ENCODE results near the gene NDUFS2. TPM values are rescaled to one million over a fixed set of nuclear protein-coding genes. Genes with fewer than 3 reads are reported as not detected.
A peak's percentile ranks its signal among the peaks of the same experiment; 100 is the strongest.

The NDUFS2 gene
- total and polyA plus RNA-seq, 10 of the 15 experiments (the other 5 are each of a cell fraction or from before 2014, with no cell fraction given), result 66.5 to 215 (median 148) TPM

DNA sequence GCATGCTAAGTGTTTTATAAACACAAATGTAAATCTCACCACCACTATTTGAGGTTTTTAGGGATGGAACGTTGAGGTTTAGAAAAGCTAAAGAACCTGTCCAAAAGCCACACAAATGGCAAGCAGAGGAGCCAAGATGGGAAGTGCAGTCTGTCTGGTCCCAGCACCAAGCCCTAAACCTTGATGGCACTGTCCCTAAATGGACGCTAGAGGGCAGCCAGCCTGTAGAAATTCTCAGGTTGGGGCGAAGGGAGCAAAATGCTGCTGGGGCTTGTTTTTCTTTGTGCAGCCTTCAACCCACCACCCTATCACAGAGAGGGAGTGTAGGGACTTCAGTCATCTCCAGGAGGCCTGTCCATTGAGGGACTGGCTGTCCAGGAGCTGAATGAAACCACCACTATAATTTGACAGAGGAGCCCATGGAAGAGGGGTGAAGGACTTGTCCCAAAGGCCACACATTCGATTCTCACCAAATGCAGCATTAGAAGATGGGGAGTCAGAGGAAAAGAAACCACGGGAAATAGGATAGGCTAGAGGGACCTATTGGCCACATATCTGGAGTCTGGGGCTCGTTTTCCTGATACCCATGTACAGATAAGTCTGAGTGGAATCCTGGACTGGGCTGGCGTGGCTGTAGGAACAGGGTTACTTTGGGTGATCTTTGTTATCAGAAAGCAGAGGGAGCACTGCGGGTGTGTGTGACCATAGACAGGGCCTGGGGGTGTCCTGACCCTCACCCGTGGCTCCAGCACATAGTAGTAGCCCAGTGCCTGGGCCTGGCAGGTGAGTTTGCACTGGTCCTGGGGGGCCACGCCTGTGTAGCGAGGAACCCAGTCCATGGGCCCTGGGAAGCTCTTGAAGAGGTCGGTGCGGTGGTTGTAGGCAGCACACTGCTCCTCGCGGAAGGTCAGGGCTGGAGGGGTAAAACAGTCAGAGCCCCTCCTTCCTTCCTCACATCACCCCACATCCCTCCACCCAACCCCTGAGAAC is 9.4 kb upstream of the NDUFS2 start (continued):
- TF ChIP-seq, protein P1, sequence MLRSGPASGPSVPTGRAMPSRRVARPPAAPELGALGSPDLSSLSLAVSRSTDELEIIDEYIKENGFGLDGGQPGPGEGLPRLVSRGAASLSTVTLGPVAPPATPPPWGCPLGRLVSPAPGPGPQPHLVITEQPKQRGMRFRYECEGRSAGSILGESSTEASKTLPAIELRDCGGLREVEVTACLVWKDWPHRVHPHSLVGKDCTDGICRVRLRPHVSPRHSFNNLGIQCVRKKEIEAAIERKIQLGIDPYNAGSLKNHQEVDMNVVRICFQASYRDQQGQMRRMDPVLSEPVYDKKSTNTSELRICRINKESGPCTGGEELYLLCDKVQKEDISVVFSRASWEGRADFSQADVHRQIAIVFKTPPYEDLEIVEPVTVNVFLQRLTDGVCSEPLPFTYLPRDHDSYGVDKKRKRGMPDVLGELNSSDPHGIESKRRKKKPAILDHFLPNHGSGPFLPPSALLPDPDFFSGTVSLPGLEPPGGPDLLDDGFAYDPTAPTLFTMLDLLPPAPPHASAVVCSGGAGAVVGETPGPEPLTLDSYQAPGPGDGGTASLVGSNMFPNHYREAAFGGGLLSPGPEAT (IDR thresholded peaks at IDR 0.05; ENCODE audit: low read depth), result no peak
- TF ChIP-seq YBX1 (IDR thresholded peaks at IDR 0.05) (no peak), ZNF24 (IDR thresholded peaks at IDR 0.05) (no peak), BHLHE40 (IDR thresholded peaks at IDR 0.05; ENCODE audit: borderline replicate concordance in 1 of 2, low read depth in 2 of 2, low read length in 1 of 2) (0 out of 4 replicates have a peak, but pooled peaks of 1 of the 2 experiments have one; percentile 25)
- TF ChIP-seq, protein P2, sequence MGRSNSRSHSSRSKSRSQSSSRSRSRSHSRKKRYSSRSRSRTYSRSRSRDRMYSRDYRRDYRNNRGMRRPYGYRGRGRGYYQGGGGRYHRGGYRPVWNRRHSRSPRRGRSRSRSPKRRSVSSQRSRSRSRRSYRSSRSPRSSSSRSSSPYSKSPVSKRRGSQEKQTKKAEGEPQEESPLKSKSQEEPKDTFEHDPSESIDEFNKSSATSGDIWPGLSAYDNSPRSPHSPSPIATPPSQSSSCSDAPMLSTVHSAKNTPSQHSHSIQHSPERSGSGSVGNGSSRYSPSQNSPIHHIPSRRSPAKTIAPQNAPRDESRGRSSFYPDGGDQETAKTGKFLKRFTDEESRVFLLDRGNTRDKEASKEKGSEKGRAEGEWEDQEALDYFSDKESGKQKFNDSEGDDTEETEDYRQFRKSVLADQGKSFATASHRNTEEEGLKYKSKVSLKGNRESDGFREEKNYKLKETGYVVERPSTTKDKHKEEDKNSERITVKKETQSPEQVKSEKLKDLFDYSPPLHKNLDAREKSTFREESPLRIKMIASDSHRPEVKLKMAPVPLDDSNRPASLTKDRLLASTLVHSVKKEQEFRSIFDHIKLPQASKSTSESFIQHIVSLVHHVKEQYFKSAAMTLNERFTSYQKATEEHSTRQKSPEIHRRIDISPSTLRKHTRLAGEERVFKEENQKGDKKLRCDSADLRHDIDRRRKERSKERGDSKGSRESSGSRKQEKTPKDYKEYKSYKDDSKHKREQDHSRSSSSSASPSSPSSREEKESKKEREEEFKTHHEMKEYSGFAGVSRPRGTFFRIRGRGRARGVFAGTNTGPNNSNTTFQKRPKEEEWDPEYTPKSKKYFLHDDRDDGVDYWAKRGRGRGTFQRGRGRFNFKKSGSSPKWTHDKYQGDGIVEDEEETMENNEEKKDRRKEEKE (IDR thresholded peaks at IDR 0.05), result no peak
